ENCODE data around the gene METTL23.

DNA sequence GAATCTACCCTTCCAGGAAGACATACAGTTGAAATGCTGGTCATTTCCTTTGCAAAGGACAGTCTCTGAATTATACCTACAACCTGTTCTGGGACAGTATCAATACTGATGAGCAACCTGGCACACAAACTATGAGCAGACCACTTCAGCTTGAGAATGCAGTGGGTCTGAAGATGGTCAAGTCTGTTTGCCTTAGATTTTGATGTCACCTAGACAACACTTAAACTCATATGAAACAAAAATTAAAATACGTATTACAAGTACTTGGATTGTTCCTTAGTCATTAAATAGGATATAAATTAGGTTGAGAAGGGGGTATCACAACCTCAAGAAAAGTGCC lies 6.9 kb downstream of the METTL23 start:
- TF ChIP-seq, protein P1, sequence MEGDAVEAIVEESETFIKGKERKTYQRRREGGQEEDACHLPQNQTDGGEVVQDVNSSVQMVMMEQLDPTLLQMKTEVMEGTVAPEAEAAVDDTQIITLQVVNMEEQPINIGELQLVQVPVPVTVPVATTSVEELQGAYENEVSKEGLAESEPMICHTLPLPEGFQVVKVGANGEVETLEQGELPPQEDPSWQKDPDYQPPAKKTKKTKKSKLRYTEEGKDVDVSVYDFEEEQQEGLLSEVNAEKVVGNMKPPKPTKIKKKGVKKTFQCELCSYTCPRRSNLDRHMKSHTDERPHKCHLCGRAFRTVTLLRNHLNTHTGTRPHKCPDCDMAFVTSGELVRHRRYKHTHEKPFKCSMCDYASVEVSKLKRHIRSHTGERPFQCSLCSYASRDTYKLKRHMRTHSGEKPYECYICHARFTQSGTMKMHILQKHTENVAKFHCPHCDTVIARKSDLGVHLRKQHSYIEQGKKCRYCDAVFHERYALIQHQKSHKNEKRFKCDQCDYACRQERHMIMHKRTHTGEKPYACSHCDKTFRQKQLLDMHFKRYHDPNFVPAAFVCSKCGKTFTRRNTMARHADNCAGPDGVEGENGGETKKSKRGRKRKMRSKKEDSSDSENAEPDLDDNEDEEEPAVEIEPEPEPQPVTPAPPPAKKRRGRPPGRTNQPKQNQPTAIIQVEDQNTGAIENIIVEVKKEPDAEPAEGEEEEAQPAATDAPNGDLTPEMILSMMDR (IDR thresholded peaks at IDR 0.05): no peak
- TF ChIP-seq POLR2A (IDR thresholded peaks at IDR 0.05): no peak
